Endothelial cell of umbilical vein (primary cell): ENCODE results near the gene OSBPL1A. TPM values are rescaled to one million over a fixed set of nuclear protein-coding genes. Genes with fewer than 3 reads are reported as not detected.
"Not testable (repeated sequence)": the region's sequence is repeated elsewhere in the genome, so short reads cannot be mapped to it uniquely, and the experiment has no call there.

ENCODE experiments used
- BruUV-seq: library from RNA; stranded (reverse); fragments of 400-500 nt; replicated peaks from 2 replicates; lab custom pipeline; 2021; lab: Mats Ljungman, UMichigan
- CTCF ChIA-PET: fragments of 300-600, 350-600 bp; sonication (Branson Sonifier 250); formaldehyde crosslinking; loops from one replicate; lab custom pipeline; 2021; ENCODE audit warnings: antibody characterized with exemption, inconsistent platforms; lab: Charles Lee
- POLR2A ChIA-PET: fragments of 300-600, 350-600 bp; sonication (Branson Sonifier 250); formaldehyde crosslinking; loops from one replicate; lab custom pipeline; 2021; ENCODE audit warnings: antibody characterized with exemption, inconsistent platforms; lab: Charles Lee
- DNase-seq: peaks from one replicate; pipeline ENCODE4 v3.0.0-alpha.2; 2011; ENCODE audit warnings: low read depth, low spot score
- FAIRE-seq: peaks from 2 replicates; lab custom pipeline; 2011; peaks lifted over from hg19 to GRCh38; lab: Jason Lieb, UNC
- H2AFZ ChIP-seq: 2 replicates; pipeline ENCODE4 v1.6.0; 2012; ENCODE audit warnings: low read depth, low read length, control low read depth, inconsistent platforms
- H3K27ac ChIP-seq: 2 replicates; pipeline ENCODE4 v1.5.1; 2011; ENCODE audit warnings: low read depth, mild to moderate bottlenecking, control low read depth, low read length, moderate library complexity; ENCODE audit not compliant: insufficient read depth
- H3K27me3 ChIP-seq, 2 experiments: 2 replicates each; pipeline versions ENCODE4 v1.6.0 to v1.6.1; 2011; ENCODE audit warnings: low read length in 2 of 2, mixed read lengths in 1 of 2; ENCODE audit not compliant: control insufficient read depth in 2 of 2, insufficient read depth in 2 of 2
- H3K36me3 ChIP-seq, 2 experiments: 2 replicates in 1 of 2; 3 replicates in 1 of 2; pipeline ENCODE4 v1.5.1; 2011; ENCODE audit warnings: low read length in 2 of 2, mild to moderate bottlenecking in 1 of 2, moderate library complexity in 1 of 2; ENCODE audit not compliant: control insufficient read depth in 2 of 2, insufficient read depth in 2 of 2; ENCODE audit errors: extremely low read depth in 1 of 2
- H3K4me1 ChIP-seq: 3 replicates; pipeline ENCODE4 v1.5.1; 2011; ENCODE audit warnings: mild to moderate bottlenecking, low read length; ENCODE audit not compliant: control insufficient read depth, insufficient read depth; ENCODE audit errors: extremely low read depth
- H3K4me2 ChIP-seq: 2 replicates; pipeline ENCODE4 v1.6.1; 2011; ENCODE audit warnings: low read length, control low read depth, mixed read lengths; ENCODE audit not compliant: insufficient read depth
- H3K4me3 ChIP-seq, 3 experiments: fragments of 200-600 bp in 1 of 3; sonication (generic), shearing (Covaris generic) in 1 of 3; replicated peaks in 1 of 3; 2 replicates each; pipeline ENCODE4 v1.5.1; 2011 to 2016; ENCODE audit warnings: control low read depth in 3 of 3, low read length in 3 of 3, mild to moderate bottlenecking in 2 of 3, inconsistent platforms in 1 of 3, low read depth in 1 of 3, moderate library complexity in 1 of 3; ENCODE audit not compliant: insufficient read depth in 1 of 3
- H3K79me2 ChIP-seq: 2 replicates; pipeline ENCODE4 v1.6.0; 2012; ENCODE audit warnings: low read length, inconsistent platforms; ENCODE audit not compliant: control insufficient read depth, insufficient read depth
- H3K9ac ChIP-seq: replicated peaks from 2 replicates; pipeline ENCODE3; 2011; ENCODE audit warnings: low read length, control low read depth; ENCODE audit not compliant: insufficient read depth; ENCODE audit errors: extremely low read depth
- H3K9me1 ChIP-seq: replicated peaks from 3 replicates; pipeline ENCODE4 v1.6.0; 2011; ENCODE audit warnings: mild to moderate bottlenecking, low read length; ENCODE audit not compliant: control insufficient read depth, insufficient read depth; ENCODE audit errors: extremely low read depth
- H3K9me3 ChIP-seq: replicated peaks from 2 replicates; pipeline ENCODE4 v1.5.1; 2012; ENCODE audit warnings: low read length, inconsistent platforms; ENCODE audit not compliant: control insufficient read depth, insufficient read depth
- H4K20me1 ChIP-seq: replicated peaks from 2 replicates; pipeline ENCODE3; 2011; ENCODE audit warnings: mild to moderate bottlenecking, low read length; ENCODE audit not compliant: control insufficient read depth, insufficient read depth; ENCODE audit errors: extremely low read depth
- CTCF ChIP-seq, 2 donors: IDR thresholded peaks; 1 replicate in 1 of 2; 2 replicates in 1 of 2; pipeline ENCODE4 v1.5.1; 2011; ENCODE audit warnings: low read length in 2 of 2, mild to moderate bottlenecking in 2 of 2, moderate library complexity in 2 of 2, control low read depth in 1 of 2, inconsistent platforms in 1 of 2, low read depth in 1 of 2; ENCODE audit not compliant: insufficient read depth in 1 of 2; ENCODE audit errors: extremely low read depth in 1 of 2
- EZH2 ChIP-seq: IDR thresholded peaks from 2 replicates; pipeline ENCODE4 v1.6.1; 2012; ENCODE audit warnings: borderline replicate concordance, low read depth, mild to moderate bottlenecking, moderate library complexity, low read length, inconsistent platforms; ENCODE audit not compliant: severe bottlenecking
- FOS ChIP-seq: IDR thresholded peaks from 2 replicates; pipeline ENCODE4 v1.6.1; 2011; ENCODE audit warnings: mild to moderate bottlenecking, low read length, moderate library complexity, borderline replicate concordance; ENCODE audit not compliant: insufficient read depth
- GATA2 ChIP-seq: IDR thresholded peaks from 2 replicates; pipeline ENCODE4 v1.7.0; 2011; ENCODE audit warnings: low read depth, mild to moderate bottlenecking, moderate library complexity, mixed read lengths, low read length; ENCODE audit not compliant: insufficient read length, insufficient read depth
- JUN ChIP-seq: IDR thresholded peaks from 2 replicates; pipeline ENCODE4 v1.6.1; 2011; ENCODE audit warnings: borderline replicate concordance, low read depth; ENCODE audit not compliant: insufficient read length, insufficient read depth
- MAX ChIP-seq: IDR thresholded peaks from 2 replicates; pipeline ENCODE4 v1.6.1; 2011; ENCODE audit not compliant: insufficient read depth, insufficient read length
- MYC ChIP-seq: IDR thresholded peaks from one replicate; pipeline ENCODE4 v1.6.1; 2011; ENCODE audit warnings: mild to moderate bottlenecking, low read depth, low read length
- POLR2A ChIP-seq: IDR thresholded peaks from 2 replicates; pipeline ENCODE4 v1.6.1; 2012; ENCODE audit warnings: low read depth, mild to moderate bottlenecking, control low read depth, low read length
- POLR2AphosphoS5 ChIP-seq: IDR thresholded peaks from 2 replicates; pipeline ENCODE4 v1.6.1; 2012; ENCODE audit warnings: low read depth, mild to moderate bottlenecking, control low read depth, low read length, moderate library complexity; ENCODE audit not compliant: insufficient read depth
- dilution Hi-C: fragments of 300-500 bp; cut with MboI; formaldehyde crosslinking; loops from one replicate; pipeline ENCODE4 v1.15.0; 2019; ENCODE audit warnings: low sequenced_read_pairs; ENCODE audit not compliant: extremely low pct_ligation_motif_present
- intact Hi-C: fragments of 100-400 bp; cut with micrococcal nuclease; formaldehyde crosslinking; loops from one replicate; pipeline ENCODE4 v1.10.0; 2022
- polyA plus RNA-seq, 4 experiments: library from polyadenylated mRNA; depleted of rRNA in 3 of 4; stranded (reverse) in 3 of 4; unstranded in 1 of 4; fragments of >200 nt; gene quantifications; 2 replicates each; pipeline versions ENCODE4 v1.2.1 to v1.2.3, GENCODE V29; 2011 to 2012; ENCODE audit warnings: missing spikeins in 1 of 4
- total RNA-seq: library from RNA; stranded (reverse); gene quantifications from 2 replicates; pipeline ENCODE4 v1.2.3, GENCODE V29; 2021

Gene OSBPL1A
- total and polyA plus RNA-seq, 2 donors (not counting 3 experiments of a cell fraction or from before 2014, with no cell fraction given), result 6.4 to 16.5 TPM

- FAIRE-seq (no peak), DNase-seq (no peak)
- no peak overlapping the region for H3K4me2 ChIP-seq
- dilution Hi-C loops, result no loop called here
- intact Hi-C loops, result no loop called here
- H3K36me3 ChIP-seq, result no peaks in the 10 kb centered on the region
- no peaks in the 10 kb centered on the region for H4K20me1 ChIP-seq
- H3K9me3 ChIP-seq, result no peaks in the 10 kb centered on the region
- H3K27ac ChIP-seq, result no peak overlapping the region
- no peak overlapping the region for H2AFZ ChIP-seq
- POLR2A ChIA-PET, result no interaction called here
- peaks cover 2% of the 10 kb centered on the region for H3K4me1 ChIP-seq
- H3K4me3 ChIP-seq, result no peak overlapping the region
- CTCF ChIA-PET, result interaction anchor here (1.4 kb wide), 1 partner anchor 19 kb away, joined by 7 read pairs; no protein-coding TSS in a partner anchor
- no peak for TF ChIP-seq GATA2
- TF ChIP-seq JUN, result no peak
- no peak for TF ChIP-seq MAX
- no peak for TF ChIP-seq FOS
- no peak for TF ChIP-seq POLR2AphosphoS5
- no peak for TF ChIP-seq MYC
- TF ChIP-seq CTCF (IDR thresholded peaks at IDR 0.05; ENCODE audit: extremely low read depth in 1 of 2, insufficient read depth in 1 of 2, low read depth in 1 of 2, low read length in 2 of 2), result no peak
- no peak for TF ChIP-seq POLR2A
- TF ChIP-seq EZH2, result no peak
- no TSS peak for BruUV-seq
- H3K79me2 ChIP-seq, result no peaks in the 10 kb centered on the region
- no peaks in the 10 kb centered on the region for H3K9me1 ChIP-seq
- no peak overlapping the region for H3K9ac ChIP-seq
- no peaks in the 10 kb centered on the region for H3K27me3 ChIP-seq
These were observed 19.0 kb downstream of the OSBPL1A start for GRCh38 chr18:24378598-24378997.

- dilution Hi-C loops, result not testable (repeated sequence)
These were observed 21.1 kb downstream of the OSBPL1A start for GRCh38 chr18:24376531-24376930.

More at GRCh38 chr18:24376531-24376930, 21.1 kb downstream of the OSBPL1A start:
- H3K27ac ChIP-seq, H3K79me2 ChIP-seq, H4K20me1 ChIP-seq, H3K27me3 ChIP-seq, H3K4me2 ChIP-seq, BruUV-seq, POLR2A ChIA-PET, H3K9me3 ChIP-seq, H3K4me3 ChIP-seq, H3K36me3 ChIP-seq, H3K4me1 ChIP-seq, DNase-seq, H3K9me1 ChIP-seq, intact Hi-C loops, H3K9ac ChIP-seq, FAIRE-seq, H2AFZ ChIP-seq: not testable (repeated sequence)
- CTCF ChIA-PET, result interaction anchor here (2.0 kb wide), 1 partner anchor 16 kb away, joined by 5 read pairs; no protein-coding TSS in a partner anchor
